Hematopoietic multipotent progenitor cell (in vitro differentiated cells): Measurements from ENCODE around the gene GNA12. TPM values are rescaled to one million over a fixed set of nuclear protein-coding genes. Genes with fewer than 3 reads are reported as not detected.

Source experiments
- DNase-seq, 3 donors: peaks; one replicate each; pipeline ENCODE4 v3.0.0-alpha.2; 2011 to 2015; ENCODE audit warnings: low read depth in 2 of 3, low spot score in 2 of 3
- total RNA-seq: library from RNA; depleted of rRNA; stranded (reverse); fragments of >200 nt; gene quantifications from one replicate; pipeline ENCODE4 v1.2.3, GENCODE V29; 2012

The GNA12 gene
- total RNA-seq, 1 donor = 48.2 TPM

GRCh38 chr7:2819161-2819953 is 24.8 kb downstream of the GNA12 start:
- no peak for DNase-seq

GRCh38 chr7:2818653-2819052 is 25.5 kb downstream of the GNA12 start:
- DNase-seq = no peak

- no peak for DNase-seq
Measured at GRCh38 chr7:2818121-2818520, 26.0 kb downstream of the GNA12 start.

GRCh38 chr7:2817456-2817855 is 26.7 kb downstream of the GNA12 start:
- no peak for DNase-seq

- DNase-seq = no peak
Measured at GRCh38 chr7:2815875-2816245, 28.2 kb downstream of the GNA12 start.

GRCh38 chr7:2814946-2815874 is 28.9 kb downstream of the GNA12 start:
- DNase-seq = no peak

GRCh38 chr7:2814186-2814945 is 29.7 kb downstream of the GNA12 start:
- no peak for DNase-seq

- DNase-seq = no peak
Measured at GRCh38 chr7:2813350-2814185, 30.5 kb downstream of the GNA12 start.

- no peak for DNase-seq
Measured at GRCh38 chr7:2812831-2813230, 31.3 kb downstream of the GNA12 start.

GRCh38 chr7:2812114-2812487 is 32.0 kb downstream of the GNA12 start:
- DNase-seq = no peak

GRCh38 chr7:2811476-2812113 is 32.5 kb downstream of the GNA12 start:
- peak in 1 of 3 donors; percentile 21 for DNase-seq

- DNase-seq = peak in 2 of 3 donors; percentile 44 to 54
Measured at GRCh38 chr7:2810682-2811415, 33.3 kb downstream of the GNA12 start.

GRCh38 chr7:2809903-2810625 is 34.0 kb downstream of the GNA12 start:
- no peak for DNase-seq

- DNase-seq = peak in 1 of 3 donors; percentile 28
Measured at GRCh38 chr7:2808891-2809665, 35.0 kb downstream of the GNA12 start.

GRCh38 chr7:2807845-2808772 is 36.0 kb downstream of the GNA12 start:
- peak in 2 of 3 donors; percentile 25 to 48 for DNase-seq

- DNase-seq = no peak
Measured at GRCh38 chr7:2807460-2807844, 36.7 kb downstream of the GNA12 start.
